ENCODE measurements around the gene NGLY1. TPM values are rescaled to one million over a fixed set of nuclear protein-coding genes. Genes with fewer than 3 reads are reported as not detected.

NGLY1 gene
- total and polyA plus RNA-seq, 7 donors = 17.9 to 28.8 (median 25.8) TPM

- H3K4me1 ChIP-seq = peaks cover 0 to 4% (median 0%) of the 10 kb centered on the region in 4 donors
- no peaks in the 10 kb centered on the region for H3K27me3 ChIP-seq
- H3K9me3 ChIP-seq = no peaks in the 10 kb centered on the region
- no peak overlapping the region for H3K4me3 ChIP-seq
- DNase-seq = no peak
- intact Hi-C loops (cut with DNase I) = no loop called here
- no peak overlapping the region for H3K27ac ChIP-seq
- no peak for TF ChIP-seq POLR2A (IDR thresholded peaks at IDR 0.05)
- TF ChIP-seq, protein P1, sequence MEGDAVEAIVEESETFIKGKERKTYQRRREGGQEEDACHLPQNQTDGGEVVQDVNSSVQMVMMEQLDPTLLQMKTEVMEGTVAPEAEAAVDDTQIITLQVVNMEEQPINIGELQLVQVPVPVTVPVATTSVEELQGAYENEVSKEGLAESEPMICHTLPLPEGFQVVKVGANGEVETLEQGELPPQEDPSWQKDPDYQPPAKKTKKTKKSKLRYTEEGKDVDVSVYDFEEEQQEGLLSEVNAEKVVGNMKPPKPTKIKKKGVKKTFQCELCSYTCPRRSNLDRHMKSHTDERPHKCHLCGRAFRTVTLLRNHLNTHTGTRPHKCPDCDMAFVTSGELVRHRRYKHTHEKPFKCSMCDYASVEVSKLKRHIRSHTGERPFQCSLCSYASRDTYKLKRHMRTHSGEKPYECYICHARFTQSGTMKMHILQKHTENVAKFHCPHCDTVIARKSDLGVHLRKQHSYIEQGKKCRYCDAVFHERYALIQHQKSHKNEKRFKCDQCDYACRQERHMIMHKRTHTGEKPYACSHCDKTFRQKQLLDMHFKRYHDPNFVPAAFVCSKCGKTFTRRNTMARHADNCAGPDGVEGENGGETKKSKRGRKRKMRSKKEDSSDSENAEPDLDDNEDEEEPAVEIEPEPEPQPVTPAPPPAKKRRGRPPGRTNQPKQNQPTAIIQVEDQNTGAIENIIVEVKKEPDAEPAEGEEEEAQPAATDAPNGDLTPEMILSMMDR (IDR thresholded peaks at IDR 0.05) = no peak
- TF ChIP-seq POLR2AphosphoS5 (IDR thresholded peaks at IDR 0.05) = no peak
- TF ChIP-seq EP300 (IDR thresholded peaks at IDR 0.05) = no peak
- H3K36me3 ChIP-seq = peaks cover 5 to 50% (median 16%) of the 10 kb centered on the region in 4 donors
Observed at GRCh38 chr3:25747033-25747432, 36.2 kb downstream of the NGLY1 start.

- Histone ChIP-seq H3K27me3 (no peaks in the 10 kb centered on the region), H3K4me1 (peaks cover 0 to 5% (median 0%) of the 10 kb centered on the region in 4 donors), H3K4me3 (no peak overlapping the region), H3K36me3 (peaks cover 2 to 34% (median 7%) of the 10 kb centered on the region in 4 donors), H3K9me3 (no peaks in the 10 kb centered on the region), H3K27ac (no peak overlapping the region)
- intact Hi-C loops (cut with DNase I) = no loop called here
- no peak for DNase-seq
- 98% methylated on average over 3 of the region's 3 CpGs for WGBS, 2 donors
- no peak for TF ChIP-seq EP300 (IDR thresholded peaks at IDR 0.05)
- TF ChIP-seq, protein P1 (IDR thresholded peaks at IDR 0.05) = no peak
- no peak for TF ChIP-seq POLR2A (IDR thresholded peaks at IDR 0.05)
- no peak for TF ChIP-seq POLR2AphosphoS5 (IDR thresholded peaks at IDR 0.05)
Observed at GRCh38 chr3:25744470-25744869, 38.8 kb downstream of the NGLY1 start.

DNA sequence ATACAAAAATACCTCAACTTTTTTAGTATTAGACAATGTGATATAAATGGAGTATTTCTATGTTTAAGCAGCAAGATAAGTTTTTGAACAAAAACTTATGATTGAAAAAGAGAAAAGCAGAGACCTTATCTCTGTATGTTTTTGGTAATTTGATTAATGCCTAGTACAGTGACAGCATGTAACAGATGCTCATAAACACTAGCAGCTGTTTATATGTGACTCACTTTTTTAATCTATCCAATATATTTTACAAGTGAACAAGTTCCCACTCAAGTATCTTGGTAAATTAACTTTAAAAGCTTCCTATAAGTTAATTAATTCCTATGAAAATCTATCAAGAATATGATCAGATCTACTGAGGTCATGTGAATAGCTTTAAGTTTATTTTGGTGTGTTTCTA lies 55.1 kb downstream of the NGLY1 start:
- TF ChIP-seq, protein P1 (IDR thresholded peaks at IDR 0.05) = no peak
- no peak for TF ChIP-seq EP300 (IDR thresholded peaks at IDR 0.05)
- no peak for TF ChIP-seq POLR2A (IDR thresholded peaks at IDR 0.05)
- no peak for TF ChIP-seq POLR2AphosphoS5 (IDR thresholded peaks at IDR 0.05)
- no peak overlapping the region for H3K27ac ChIP-seq
- no peak overlapping the region for H3K4me3 ChIP-seq
- H3K9me3 ChIP-seq = no peaks in the 10 kb centered on the region
- H3K27me3 ChIP-seq = no peaks in the 10 kb centered on the region
- H3K36me3 ChIP-seq = peaks cover 0 to 56% (median 8%) of the 10 kb centered on the region in 4 donors
- no peak for DNase-seq
- no peaks in the 10 kb centered on the region for H3K4me1 ChIP-seq
- intact Hi-C loops (cut with DNase I) = no loop called here

GRCh38 chr3:25727316-25727715 lies 55.9 kb downstream of the NGLY1 start:
- no peak for DNase-seq
- intact Hi-C loops (cut with DNase I) = no loop called here
- 96% methylated on average over 6 of the region's 6 CpGs for WGBS, 2 donors
- Histone ChIP-seq H3K4me1 (no peaks in the 10 kb centered on the region), H3K4me3 (no peak overlapping the region), H3K9me3 (no peaks in the 10 kb centered on the region), H3K27me3 (no peaks in the 10 kb centered on the region), H3K27ac (no peak overlapping the region), H3K36me3 (peaks cover 0 to 52% (median 8%) of the 10 kb centered on the region in 4 donors)
- TF ChIP-seq, protein P1 (IDR thresholded peaks at IDR 0.05) = no peak
- TF ChIP-seq POLR2A (IDR thresholded peaks at IDR 0.05) = no peak
- no peak for TF ChIP-seq POLR2AphosphoS5 (IDR thresholded peaks at IDR 0.05)
- no peak for TF ChIP-seq EP300 (IDR thresholded peaks at IDR 0.05)

GRCh38 chr3:25725810-25726209 lies 57.4 kb downstream of the NGLY1 start:
- no peak overlapping the region for H3K27ac ChIP-seq
- intact Hi-C loops (cut with DNase I) = no loop called here
- no peaks in the 10 kb centered on the region for H3K4me1 ChIP-seq
- H3K4me3 ChIP-seq = no peak overlapping the region
- H3K27me3 ChIP-seq = no peaks in the 10 kb centered on the region
- H3K36me3 ChIP-seq = peaks cover 0 to 41% (median 4%) of the 10 kb centered on the region in 4 donors
- DNase-seq = no peak
- WGBS, 2 donors = 95 to 96% methylated on average over 3 of the region's 3 CpGs
- no peaks in the 10 kb centered on the region for H3K9me3 ChIP-seq
- TF ChIP-seq POLR2AphosphoS5 (IDR thresholded peaks at IDR 0.05) (no peak), EP300 (IDR thresholded peaks at IDR 0.05) (no peak), POLR2A (IDR thresholded peaks at IDR 0.05) (no peak)
- TF ChIP-seq, protein P1 (IDR thresholded peaks at IDR 0.05) = no peak

Data from sigmoid colon (tissue), 7 donors.